HUES6 (cell line): Measurements from ENCODE around the gene ZCCHC4.
A peak's percentile ranks its signal among the peaks of the same experiment; 100 is the strongest.

Source experiments
- H3K27ac ChIP-seq: 2 replicates; pipeline ENCODE4 v1.7.0; 2013; ENCODE audit warnings: low read depth, mild to moderate bottlenecking, low read length, inconsistent platforms
- H3K27me3 ChIP-seq: 2 replicates; pipeline ENCODE4 v1.6.1; 2013; ENCODE audit warnings: low read length; ENCODE audit not compliant: control insufficient read depth, insufficient read depth
- H3K36me3 ChIP-seq: 2 replicates; pipeline ENCODE4 v1.6.1; 2013; ENCODE audit warnings: low read length; ENCODE audit not compliant: control insufficient read depth, insufficient read depth
- H3K4me1 ChIP-seq: 2 replicates; pipeline ENCODE4 v1.6.1; 2013; ENCODE audit warnings: low read length; ENCODE audit not compliant: control insufficient read depth, insufficient read depth
- H3K4me3 ChIP-seq: 2 replicates; pipeline ENCODE4 v1.5.1; 2013; ENCODE audit warnings: low read depth, low read length
- H3K9ac ChIP-seq: one replicate; pipeline ENCODE4 v1.6.1; 2013; ENCODE audit warnings: mild to moderate bottlenecking, low read length
- H3K9me3 ChIP-seq: 2 replicates; pipeline ENCODE4 v1.6.1; 2013; ENCODE audit warnings: low read depth, low read length; ENCODE audit not compliant: control insufficient read depth, insufficient read depth

Gene ZCCHC4

GRCh38 chr4:25302626-25303025 lies 9.9 kb upstream of the ZCCHC4 start:
- H3K27ac ChIP-seq: no peak overlapping the region
- H3K36me3 ChIP-seq: no peaks in the 10 kb centered on the region
- no peak overlapping the region for H3K9ac ChIP-seq
- no peaks in the 10 kb centered on the region for H3K9me3 ChIP-seq
- no peaks in the 10 kb centered on the region for H3K27me3 ChIP-seq
- H3K4me1 ChIP-seq: no peaks in the 10 kb centered on the region
- no peak overlapping the region for H3K4me3 ChIP-seq

GRCh38 chr4:25303578-25303977 lies 9.0 kb upstream of the ZCCHC4 start:
- Histone ChIP-seq H3K27ac (no peak overlapping the region), H3K4me3 (no peak overlapping the region), H3K27me3 (no peaks in the 10 kb centered on the region), H3K9me3 (no peaks in the 10 kb centered on the region), H3K4me1 (no peaks in the 10 kb centered on the region), H3K9ac (no peak overlapping the region), H3K36me3 (no peaks in the 10 kb centered on the region)

- Histone ChIP-seq H3K27me3 (no peaks in the 10 kb centered on the region), H3K36me3 (no peaks in the 10 kb centered on the region), H3K4me1 (no peaks in the 10 kb centered on the region), H3K9me3 (no peaks in the 10 kb centered on the region), H3K9ac (no peak overlapping the region), H3K4me3 (no peak overlapping the region), H3K27ac (no peak overlapping the region)
These were observed 6.0 kb upstream of the ZCCHC4 start for GRCh38 chr4:25306518-25307057.

GRCh38 chr4:25307596-25307995 lies 5.0 kb upstream of the ZCCHC4 start:
- Histone ChIP-seq H3K4me1 (no peaks in the 10 kb centered on the region), H3K9me3 (no peaks in the 10 kb centered on the region), H3K27me3 (no peaks in the 10 kb centered on the region), H3K36me3 (no peaks in the 10 kb centered on the region), H3K27ac (no peak overlapping the region), H3K9ac (no peak overlapping the region), H3K4me3 (no peak overlapping the region)

- H3K9me3 ChIP-seq: no peaks in the 10 kb centered on the region
- H3K4me3 ChIP-seq: no peak overlapping the region
- no peaks in the 10 kb centered on the region for H3K36me3 ChIP-seq
- H3K27ac ChIP-seq: no peak overlapping the region
- H3K4me1 ChIP-seq: no peaks in the 10 kb centered on the region
- no peak overlapping the region for H3K9ac ChIP-seq
- no peaks in the 10 kb centered on the region for H3K27me3 ChIP-seq
These were observed 4.3 kb upstream of the ZCCHC4 start for GRCh38 chr4:25308306-25308705.

GRCh38 chr4:25308761-25309160 lies 3.8 kb upstream of the ZCCHC4 start:
- Histone ChIP-seq H3K36me3 (no peaks in the 10 kb centered on the region), H3K4me1 (no peaks in the 10 kb centered on the region), H3K27ac (no peak overlapping the region), H3K27me3 (no peaks in the 10 kb centered on the region), H3K9ac (no peak overlapping the region), H3K9me3 (no peaks in the 10 kb centered on the region), H3K4me3 (no peak overlapping the region)

GRCh38 chr4:25310066-25310802 lies 2.3 kb upstream of the ZCCHC4 start:
- Histone ChIP-seq H3K4me3 (no peak overlapping the region), H3K4me1 (no peaks in the 10 kb centered on the region), H3K36me3 (peaks cover 3% of the 10 kb centered on the region; the same call in 1 of the 2 replicates), H3K9ac (no peak overlapping the region), H3K27ac (no peak overlapping the region), H3K9me3 (no peaks in the 10 kb centered on the region), H3K27me3 (no peaks in the 10 kb centered on the region)

- Histone ChIP-seq H3K36me3 (peaks cover 4% of the 10 kb centered on the region), H3K4me3 (no peak overlapping the region), H3K9me3 (no peaks in the 10 kb centered on the region), H3K27ac (no peak overlapping the region), H3K4me1 (no peaks in the 10 kb centered on the region), H3K27me3 (no peaks in the 10 kb centered on the region), H3K9ac (no peak overlapping the region)
These were observed 1.8 kb upstream of the ZCCHC4 start for GRCh38 chr4:25310803-25311166.

- H3K9me3 ChIP-seq: no peaks in the 10 kb centered on the region
- no peaks in the 10 kb centered on the region for H3K27me3 ChIP-seq
- H3K36me3 ChIP-seq: peaks cover 11% of the 10 kb centered on the region
- H3K9ac ChIP-seq: peak overlapping the region; percentile 83
- H3K4me3 ChIP-seq: peak overlapping the region; percentile 84
- no peaks in the 10 kb centered on the region for H3K4me1 ChIP-seq
- H3K27ac ChIP-seq: peak overlapping the region; percentile 11; the same call in 1 of the 2 replicates
These were observed 774 bp downstream of the ZCCHC4 start for GRCh38 chr4:25313201-25313895.

- Histone ChIP-seq H3K9ac (no peak overlapping the region), H3K27ac (no peak overlapping the region), H3K27me3 (no peaks in the 10 kb centered on the region), H3K4me1 (no peaks in the 10 kb centered on the region), H3K9me3 (no peaks in the 10 kb centered on the region), H3K36me3 (peaks cover 7% of the 10 kb centered on the region), H3K4me3 (no peak overlapping the region)
These were observed 7.8 kb downstream of the ZCCHC4 start for GRCh38 chr4:25320336-25320735.

GRCh38 chr4:25320773-25321172 lies 8.2 kb downstream of the ZCCHC4 start:
- no peak overlapping the region for H3K4me3 ChIP-seq
- no peak overlapping the region for H3K27ac ChIP-seq
- peaks cover 7% of the 10 kb centered on the region for H3K36me3 ChIP-seq
- no peaks in the 10 kb centered on the region for H3K4me1 ChIP-seq
- H3K9ac ChIP-seq: no peak overlapping the region
- H3K27me3 ChIP-seq: no peaks in the 10 kb centered on the region
- H3K9me3 ChIP-seq: no peaks in the 10 kb centered on the region
